ENCODE data around the gene LMF1.
"Not testable (repeated sequence)": the region's sequence is repeated elsewhere in the genome, so short reads cannot be mapped to it uniquely, and the experiment has no call there.

LMF1 gene

GRCh38 chr16:895371-895770 is 75.4 kb downstream of the LMF1 start:
- DNase-seq (ENCODE audit: low spot score) = no peak

- no peak for DNase-seq (ENCODE audit: low spot score)
These were observed 75.9 kb downstream of the LMF1 start for GRCh38 chr16:894841-895240.

GRCh38 chr16:894136-894535 is 76.6 kb downstream of the LMF1 start:
- DNase-seq (ENCODE audit: low spot score) = no peak

DNA sequence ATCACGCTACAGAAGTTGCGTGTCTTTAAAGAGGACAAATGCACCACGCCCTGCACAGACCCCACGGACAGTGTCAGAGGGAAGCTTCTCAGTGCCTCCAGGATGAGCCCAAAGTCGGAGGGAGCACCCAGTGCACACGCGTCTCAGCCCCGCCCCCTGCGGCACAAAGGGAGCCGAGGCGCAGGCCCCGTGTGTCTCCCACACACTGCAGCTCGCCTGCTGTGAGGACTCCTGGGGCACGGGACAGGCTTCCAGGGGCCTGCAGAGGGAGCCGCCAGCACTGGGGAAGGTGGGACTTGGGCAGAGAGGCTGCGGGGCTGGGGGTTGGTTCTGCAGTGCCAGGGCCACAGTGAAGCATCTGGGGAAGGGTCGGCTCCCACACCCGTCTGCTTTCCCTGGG is 77.4 kb downstream of the LMF1 start:
- DNase-seq (ENCODE audit: low spot score) = no peak

DNA sequence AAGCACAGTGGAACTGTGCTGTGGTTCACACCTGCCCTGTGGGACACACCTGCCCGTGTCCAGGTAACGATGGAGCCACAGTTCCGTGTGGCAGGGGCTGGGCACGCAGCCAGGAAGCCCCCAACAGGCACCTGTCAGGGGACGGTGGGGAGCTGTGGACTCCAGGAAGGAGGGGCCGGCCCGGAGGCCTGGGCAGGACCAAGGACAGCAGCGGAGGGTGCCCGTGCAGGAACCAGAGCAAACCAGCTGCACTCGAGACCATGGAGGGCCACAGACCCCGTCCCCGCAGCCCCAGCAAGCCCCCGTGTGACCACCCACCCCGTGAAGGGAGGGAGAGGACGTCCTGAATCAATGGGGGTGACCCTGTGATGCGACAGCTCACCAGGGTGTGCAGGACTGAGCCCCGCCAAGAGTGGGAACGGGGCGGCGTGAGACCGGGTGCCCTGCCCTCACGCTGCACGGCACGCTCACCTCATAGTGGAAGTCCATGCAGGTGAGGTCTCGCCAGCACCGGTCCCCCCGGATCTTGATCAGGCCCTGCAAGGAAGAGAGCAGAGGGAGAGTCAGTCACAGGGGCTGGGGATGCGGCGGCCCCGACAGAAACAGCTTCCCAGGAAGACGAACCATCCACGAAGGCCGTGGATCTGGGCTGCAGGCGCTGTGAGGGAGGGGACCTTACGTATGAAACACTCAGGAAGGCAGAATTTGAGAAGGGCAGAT is 78.1 kb downstream of the LMF1 start:
- no peak for DNase-seq (ENCODE audit: low spot score)

GRCh38 chr16:892006-892405 is 78.8 kb downstream of the LMF1 start:
- DNase-seq (ENCODE audit: low spot score) = no peak

- no peak for DNase-seq (ENCODE audit: low spot score)
These were observed 79.4 kb downstream of the LMF1 start for GRCh38 chr16:891353-891740.

DNA sequence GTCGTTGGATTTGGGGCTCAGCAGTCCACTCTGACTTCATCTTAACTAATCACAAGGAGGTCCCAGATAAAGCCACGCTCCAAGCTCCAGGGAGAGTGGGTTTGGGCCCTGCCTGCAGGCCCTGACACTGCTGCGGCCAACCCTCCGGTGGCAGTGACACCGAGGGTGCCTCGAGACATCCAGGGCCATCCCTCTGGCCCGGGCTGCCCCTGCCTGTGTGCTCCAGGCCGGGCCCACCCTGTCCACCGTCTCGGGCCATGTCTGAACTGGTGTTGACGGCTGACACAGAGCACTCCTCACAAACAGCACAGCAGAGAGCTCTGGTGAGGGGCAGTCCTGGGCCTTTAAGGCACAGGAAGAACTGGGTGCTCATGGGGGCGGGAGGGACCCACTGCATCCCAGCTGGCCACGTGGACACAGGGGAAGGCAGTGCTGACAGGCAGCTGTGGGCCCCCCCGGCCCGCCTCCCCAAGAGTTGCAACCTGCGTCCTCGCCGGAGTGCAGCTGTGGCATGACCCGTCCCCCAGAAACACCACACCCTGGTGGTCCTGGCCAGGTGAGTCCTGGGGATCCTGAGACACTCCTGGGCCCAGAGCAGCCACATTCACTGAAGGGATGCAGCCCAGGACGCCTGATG is 80.0 kb downstream of the LMF1 start:
- DNase-seq (ENCODE audit: low spot score) = no peak

- DNase-seq (ENCODE audit: low spot score) = no peak
These were observed 80.6 kb downstream of the LMF1 start for GRCh38 chr16:890217-890616.

DNA sequence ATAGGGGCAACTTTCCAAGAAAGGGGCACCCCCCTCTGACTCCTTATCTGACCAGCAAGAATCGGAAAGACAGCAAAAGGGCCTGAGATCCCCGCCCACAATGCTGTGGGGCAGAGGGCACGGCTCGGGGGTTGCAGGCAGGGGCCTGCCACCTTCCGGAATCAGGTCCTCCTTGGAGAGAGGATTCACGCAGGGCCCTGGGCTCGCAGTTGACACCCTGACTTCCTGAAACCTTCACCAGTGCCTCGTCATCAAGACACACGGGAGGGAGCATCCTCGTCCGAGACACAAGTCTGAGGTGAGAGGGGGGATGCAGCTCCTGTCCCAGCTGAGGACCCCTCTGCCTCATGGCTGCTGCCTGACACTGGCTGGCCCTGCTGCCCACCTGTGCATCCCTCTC is 81.2 kb downstream of the LMF1 start:
- no peak for DNase-seq (ENCODE audit: low spot score)

GRCh38 chr16:888901-889570 is 81.7 kb downstream of the LMF1 start:
- DNase-seq (ENCODE audit: low spot score) = no peak

GRCh38 chr16:888456-888855 is 82.3 kb downstream of the LMF1 start:
- DNase-seq (ENCODE audit: low spot score) = not testable (repeated sequence)

DNA sequence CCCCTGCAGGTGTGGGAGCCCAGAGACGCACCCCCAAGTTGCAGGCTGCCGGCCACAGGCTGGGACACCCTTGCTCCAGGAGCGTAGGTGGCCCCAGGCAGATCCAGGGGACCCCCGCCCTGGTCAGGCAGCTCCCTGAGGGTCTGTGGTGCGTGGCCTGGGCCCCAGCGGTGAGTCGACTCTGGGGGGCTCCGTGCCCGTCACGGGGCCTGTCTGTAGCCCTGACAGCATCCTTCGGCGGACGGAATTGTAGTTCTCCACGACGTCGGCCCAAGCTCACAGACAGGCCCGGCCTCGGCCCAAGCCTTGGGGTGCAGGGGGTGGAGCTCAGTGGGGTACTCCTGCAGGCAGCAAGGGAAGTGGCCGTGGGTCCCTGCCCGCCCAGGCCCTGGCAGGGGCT is 82.9 kb downstream of the LMF1 start:
- DNase-seq (ENCODE audit: low spot score) = no peak

- no peak for DNase-seq (ENCODE audit: low spot score)
These were observed 83.7 kb downstream of the LMF1 start for GRCh38 chr16:886802-887731.

DNA sequence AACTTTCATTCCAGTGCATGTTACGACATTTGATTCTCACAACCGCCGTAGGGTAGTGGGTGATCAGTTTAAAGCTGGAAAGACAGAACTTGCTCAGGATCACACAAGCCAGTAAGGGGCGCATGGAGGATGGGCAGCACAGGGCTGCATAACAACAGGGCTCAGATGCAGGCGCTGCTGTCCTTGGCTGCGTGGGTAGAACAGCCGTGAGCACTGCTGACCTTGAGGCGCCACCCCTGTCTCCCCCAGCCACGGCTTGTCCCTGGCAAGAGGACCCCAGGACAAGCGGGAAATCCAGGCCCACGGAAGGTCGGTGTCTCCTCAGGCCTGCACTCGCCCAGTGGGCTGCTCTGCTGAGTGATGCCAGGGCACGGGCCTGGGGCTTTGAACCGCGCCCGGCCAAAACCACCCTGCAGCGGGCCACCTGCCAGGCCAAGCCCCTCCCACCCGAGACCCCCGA is 84.7 kb downstream of the LMF1 start:
- no peak for DNase-seq (ENCODE audit: low spot score)

- DNase-seq (ENCODE audit: low spot score) = no peak
These were observed 85.4 kb downstream of the LMF1 start for GRCh38 chr16:885391-885790.

- DNase-seq (ENCODE audit: low spot score) = no peak
These were observed 86.6 kb downstream of the LMF1 start for GRCh38 chr16:884232-884631.

- DNase-seq (ENCODE audit: low spot score) = no peak
These were observed 87.0 kb downstream of the LMF1 start for GRCh38 chr16:883781-884180.

- DNase-seq (ENCODE audit: low spot score) = no peak
These were observed 87.4 kb downstream of the LMF1 start for GRCh38 chr16:883340-883739.

GRCh38 chr16:882671-883070 is 88.1 kb downstream of the LMF1 start:
- DNase-seq (ENCODE audit: low spot score) = not testable (repeated sequence)

DNA sequence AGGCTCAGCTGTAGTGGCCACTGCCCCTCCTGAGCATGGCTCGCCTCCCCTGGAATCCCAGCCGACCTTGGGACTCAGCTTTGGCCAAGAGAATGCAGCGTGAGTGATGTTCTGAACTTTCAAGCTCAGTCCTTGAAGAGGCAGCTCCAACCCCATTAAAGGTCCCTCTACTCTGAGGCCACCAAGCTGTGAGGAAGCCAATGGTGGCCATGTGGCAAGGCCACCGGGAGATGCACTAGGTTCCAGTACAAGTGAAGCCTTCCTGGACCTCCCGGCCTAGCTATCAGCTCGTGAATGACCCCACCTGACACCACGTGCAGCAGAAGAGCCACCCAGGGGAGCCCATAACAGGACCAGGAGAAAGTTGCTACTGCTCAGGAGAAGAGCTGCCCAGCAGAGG is 88.5 kb downstream of the LMF1 start:
- DNase-seq (ENCODE audit: low spot score) = no peak
